NCI-H460 (cell line): ENCODE data around the gene SEMA3F. TPM values are rescaled to one million over a fixed set of nuclear protein-coding genes. Genes with fewer than 3 reads are reported as not detected.

ENCODE experiments used
- DNase-seq: peaks from one replicate; pipeline ENCODE4 v3.0.0-alpha.2; 2016; ENCODE audit warnings: low read depth; ENCODE audit errors: extremely low read depth
- total RNA-seq: library from RNA; depleted of rRNA; stranded (reverse); fragments of >200 nt; shearing (Covaris generic); gene quantifications from 2 replicates; pipeline ENCODE4 v1.2.3, GENCODE V29; 2014

Gene SEMA3F
- total RNA-seq, 1 experiment from 2014 or later: 5.4 TPM

- no peak for DNase-seq
Measured at GRCh38 chr3:50168791-50169190, 13.7 kb downstream of the SEMA3F start.

DNA sequence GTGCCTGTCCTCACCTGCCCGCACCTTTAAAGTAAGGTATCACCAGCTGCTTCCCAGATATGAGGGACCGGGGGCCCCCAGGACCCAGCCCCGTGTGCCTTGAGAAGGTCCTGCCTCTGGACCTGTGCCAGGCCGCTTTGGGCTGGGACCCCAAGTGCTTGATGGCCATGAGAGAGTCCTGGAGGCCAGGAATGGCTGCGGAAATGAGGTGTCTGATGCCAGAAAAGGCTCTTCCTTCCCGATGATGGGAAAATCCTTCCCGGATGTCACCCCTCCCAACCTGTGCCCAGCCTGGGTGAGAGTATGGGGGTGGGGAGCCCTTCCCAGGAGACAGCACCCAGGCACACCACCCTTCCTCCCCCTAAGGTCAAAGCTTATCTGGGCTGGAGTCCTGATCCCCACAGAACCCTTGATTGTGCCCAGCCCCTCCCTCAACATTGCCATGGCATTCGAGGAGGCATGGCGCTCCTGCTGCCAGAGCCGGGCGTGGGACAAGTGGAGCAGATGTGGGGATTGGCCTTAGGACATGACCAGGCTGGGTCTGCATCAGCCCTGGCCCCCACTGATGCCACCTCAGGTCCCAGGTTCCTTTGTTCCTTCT, 14.2 kb downstream of the SEMA3F start:
- no peak for DNase-seq

DNA sequence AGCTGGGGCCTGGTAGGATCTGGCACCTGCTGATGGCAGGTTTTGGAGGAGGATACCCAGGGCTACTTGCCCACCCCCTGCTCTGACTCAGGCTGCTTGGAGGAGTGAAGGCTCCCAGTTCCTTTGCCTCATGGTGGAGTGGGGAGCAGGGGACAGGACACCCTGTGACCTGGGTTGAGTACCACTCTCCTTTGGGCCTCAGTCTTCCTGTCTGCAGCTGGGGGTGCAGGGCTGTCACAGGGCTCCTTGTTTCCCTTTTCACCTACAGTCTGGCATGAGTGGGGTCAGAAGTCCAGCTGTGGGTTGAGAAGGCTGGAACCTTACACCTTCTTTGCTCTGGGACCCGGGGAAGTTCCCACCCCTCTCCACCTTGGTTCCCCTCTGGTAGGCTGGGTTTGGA, 14.7 kb downstream of the SEMA3F start:
- DNase-seq: no peak

- DNase-seq: peak; percentile 67
Measured at GRCh38 chr3:50170689-50171088, 15.6 kb downstream of the SEMA3F start.

- DNase-seq: no peak
Measured at GRCh38 chr3:50171540-50172301, 16.6 kb downstream of the SEMA3F start.

DNA sequence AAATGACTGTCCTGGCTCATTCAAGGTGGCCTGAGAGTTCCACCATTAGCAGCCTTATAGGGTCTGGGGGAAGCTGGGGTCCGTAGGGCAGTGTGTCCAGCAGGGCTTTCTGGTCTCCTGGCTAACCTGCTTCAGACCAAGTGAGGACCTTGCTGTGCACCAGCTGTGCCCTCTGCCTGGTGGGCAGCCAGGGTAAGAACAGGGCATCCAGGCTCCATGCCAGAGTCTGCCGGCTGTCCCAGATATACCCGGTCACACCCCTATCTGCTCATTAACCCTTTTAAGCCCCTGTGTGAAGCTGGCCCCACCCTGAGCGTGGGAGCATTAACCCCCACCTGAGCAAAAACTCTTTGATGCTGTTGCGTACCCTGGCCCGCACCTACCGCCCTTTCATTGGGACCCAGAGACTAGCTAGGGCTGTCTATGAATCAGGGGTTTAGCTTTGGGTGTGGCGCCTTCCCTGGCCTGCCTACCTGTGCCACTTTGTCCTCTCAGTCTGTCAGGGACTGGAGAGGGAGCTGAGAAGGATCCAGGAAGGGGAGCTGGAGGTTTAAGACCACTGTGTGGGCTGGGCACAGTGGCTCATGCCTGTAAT, 17.6 kb downstream of the SEMA3F start:
- DNase-seq: no peak

DNA sequence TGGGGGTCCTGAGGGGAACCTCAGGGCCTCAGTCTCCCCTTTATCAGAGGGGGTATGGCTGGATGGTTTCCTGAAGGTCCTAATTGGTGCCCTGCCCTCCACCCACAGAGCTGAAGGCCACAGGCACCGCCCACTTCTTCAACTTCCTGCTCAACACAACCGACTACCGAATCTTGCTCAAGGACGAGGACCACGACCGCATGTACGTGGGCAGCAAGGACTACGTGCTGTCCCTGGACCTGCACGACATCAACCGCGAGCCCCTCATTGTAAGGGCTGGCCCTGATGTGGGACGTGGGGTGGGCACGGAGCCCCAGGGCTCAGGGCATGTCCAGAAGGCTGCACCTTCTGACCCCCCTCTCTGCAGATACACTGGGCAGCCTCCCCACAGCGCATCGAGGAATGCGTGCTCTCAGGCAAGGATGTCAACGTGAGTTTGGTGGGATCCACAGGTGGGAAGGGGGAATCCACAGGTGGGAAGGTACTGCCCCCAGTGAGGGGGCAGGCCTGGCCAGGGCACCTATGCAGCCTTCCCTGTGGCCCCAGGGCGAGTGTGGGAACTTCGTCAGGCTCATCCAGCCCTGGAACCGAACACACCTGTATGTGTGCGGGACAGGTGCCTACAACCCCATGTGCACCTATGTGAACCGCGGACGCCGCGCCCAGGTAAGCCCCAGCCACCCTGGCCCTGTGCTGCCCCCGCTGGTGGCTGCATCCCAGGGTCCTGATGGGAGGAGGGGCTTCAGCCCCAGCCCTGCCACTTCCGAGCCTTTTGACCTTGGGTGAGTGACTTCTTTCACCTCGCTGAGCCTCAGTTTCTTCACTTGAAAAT, 18.8 kb downstream of the SEMA3F start:
- DNase-seq: no peak

DNA sequence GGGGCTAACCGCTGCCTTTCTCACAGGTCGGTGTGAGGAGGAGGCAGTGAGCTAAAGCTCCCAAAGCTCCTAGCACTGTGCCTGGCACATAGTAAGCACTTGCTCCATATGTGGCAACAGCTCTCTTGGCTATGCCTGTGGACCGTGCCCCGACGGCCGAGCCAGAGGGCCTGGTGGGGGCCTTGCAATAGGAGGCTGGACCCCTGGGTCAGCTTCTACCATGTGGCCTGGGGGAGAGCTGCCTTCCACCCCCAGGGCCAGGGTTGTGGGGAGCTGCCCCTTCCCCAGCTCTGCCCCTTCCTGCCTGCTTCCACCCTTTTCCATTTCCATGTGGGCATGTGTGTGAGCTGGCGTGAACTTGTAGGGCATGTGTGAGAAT, 19.4 kb downstream of the SEMA3F start:
- no peak for DNase-seq

GRCh38 chr3:50174947-50175524, 19.9 kb downstream of the SEMA3F start:
- DNase-seq: no peak

GRCh38 chr3:50177346-50177745, 22.2 kb downstream of the SEMA3F start:
- no peak for DNase-seq

- DNase-seq: no peak
Measured at GRCh38 chr3:50179710-50180109, 24.6 kb downstream of the SEMA3F start.

DNA sequence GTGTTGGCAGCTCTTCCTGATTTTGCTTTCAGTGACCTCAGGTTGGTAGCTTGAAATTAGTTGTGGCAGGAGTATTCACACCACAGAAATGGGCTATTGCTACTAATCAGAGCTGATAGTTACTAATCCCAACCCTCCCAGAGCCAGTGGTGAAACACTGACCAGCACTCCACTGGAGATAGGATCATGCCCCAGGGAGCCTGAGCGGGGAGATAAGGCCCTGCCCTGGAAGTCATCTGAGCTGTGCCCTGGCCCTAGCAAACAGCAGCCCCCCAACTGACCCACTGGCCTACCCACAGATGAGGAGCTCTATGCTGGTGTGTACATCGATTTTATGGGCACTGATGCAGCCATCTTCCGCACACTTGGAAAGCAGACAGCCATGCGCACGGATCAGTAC, 26.9 kb downstream of the SEMA3F start:
- DNase-seq: no peak

DNA sequence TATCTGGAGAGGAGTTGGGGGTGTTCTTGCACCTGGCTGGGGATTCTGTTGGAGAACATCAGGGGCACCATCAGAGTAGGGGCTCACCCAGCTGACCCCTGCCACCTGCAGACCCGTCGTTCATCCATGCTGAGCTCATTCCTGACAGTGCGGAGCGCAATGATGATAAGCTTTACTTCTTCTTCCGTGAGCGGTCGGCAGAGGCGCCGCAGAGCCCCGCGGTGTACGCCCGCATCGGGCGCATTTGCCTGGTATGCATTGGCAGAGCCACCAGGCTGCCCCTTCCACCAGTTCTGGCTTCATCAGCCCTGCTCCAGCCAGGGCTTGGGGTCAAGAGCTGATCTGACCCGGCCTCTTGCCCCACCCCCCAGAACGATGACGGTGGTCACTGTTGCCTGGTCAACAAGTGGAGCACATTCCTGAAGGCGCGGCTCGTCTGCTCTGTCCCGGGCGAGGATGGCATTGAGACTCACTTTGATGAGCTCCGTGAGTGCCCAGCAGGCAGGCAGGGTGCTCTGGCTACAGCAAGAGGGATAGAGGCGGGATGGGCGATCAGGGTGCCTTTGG, 27.5 kb downstream of the SEMA3F start:
- DNase-seq: no peak

DNA sequence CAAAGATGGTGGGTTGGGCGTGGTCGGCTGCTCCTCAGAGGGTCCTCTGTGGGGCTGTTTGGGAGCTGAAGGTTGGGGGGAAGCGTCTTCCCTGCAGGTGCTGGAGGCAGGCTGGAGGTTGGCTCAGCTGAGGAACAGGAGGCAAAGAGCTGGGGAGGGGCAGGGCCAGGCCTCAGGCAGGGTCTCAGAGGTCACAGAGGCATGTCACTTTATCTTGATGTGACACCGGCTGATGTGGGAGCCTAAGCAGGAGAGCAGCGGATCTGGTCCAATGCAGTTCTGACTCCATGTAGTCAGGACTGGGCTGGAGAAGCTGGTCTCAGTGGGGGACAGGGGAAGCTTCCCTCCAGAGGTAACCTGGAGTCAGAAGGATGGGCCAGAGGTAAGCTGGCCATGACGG, 28.6 kb downstream of the SEMA3F start:
- DNase-seq: no peak

DNA sequence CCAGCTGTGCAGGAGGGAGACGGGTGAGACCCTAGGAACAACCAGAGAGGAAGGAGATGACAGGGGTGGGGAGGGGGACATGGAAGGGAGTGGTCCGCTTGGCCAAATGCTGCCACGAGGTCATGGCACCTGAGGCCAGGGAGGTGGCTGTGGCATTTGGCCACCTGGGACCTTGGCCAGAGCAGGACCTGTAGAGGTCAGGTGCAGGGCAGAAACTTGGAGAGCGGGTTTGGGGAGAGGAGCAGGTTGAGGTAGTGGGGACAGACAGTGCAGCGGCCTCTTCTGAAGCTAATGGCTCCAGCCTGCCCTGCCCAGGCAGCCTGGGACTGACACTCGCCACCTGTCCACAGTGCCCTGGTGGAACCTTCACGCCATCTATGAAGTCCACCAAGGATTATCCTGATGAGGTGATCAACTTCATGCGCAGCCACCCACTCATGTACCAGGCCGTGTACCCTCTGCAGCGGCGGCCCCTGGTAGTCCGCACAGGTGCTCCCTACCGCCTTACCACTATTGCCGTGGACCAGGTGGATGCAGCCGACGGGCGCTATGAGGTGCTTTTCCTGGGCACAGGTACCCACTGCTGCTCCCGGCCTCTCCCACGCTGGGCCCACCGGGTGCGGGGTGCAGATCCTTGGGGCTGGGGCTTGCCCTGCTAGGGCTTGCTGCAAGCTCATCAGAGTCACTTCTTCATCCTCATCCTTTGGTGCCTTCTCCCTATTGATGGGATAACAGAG, 29.3 kb downstream of the SEMA3F start:
- DNase-seq: no peak

- DNase-seq: no peak
Measured at GRCh38 chr3:50185230-50185629, 30.1 kb downstream of the SEMA3F start.

- DNase-seq: no peak
Measured at GRCh38 chr3:50186096-50186495, 31.0 kb downstream of the SEMA3F start.

GRCh38 chr3:50187750-50188149, 32.6 kb downstream of the SEMA3F start:
- DNase-seq: no peak

DNA sequence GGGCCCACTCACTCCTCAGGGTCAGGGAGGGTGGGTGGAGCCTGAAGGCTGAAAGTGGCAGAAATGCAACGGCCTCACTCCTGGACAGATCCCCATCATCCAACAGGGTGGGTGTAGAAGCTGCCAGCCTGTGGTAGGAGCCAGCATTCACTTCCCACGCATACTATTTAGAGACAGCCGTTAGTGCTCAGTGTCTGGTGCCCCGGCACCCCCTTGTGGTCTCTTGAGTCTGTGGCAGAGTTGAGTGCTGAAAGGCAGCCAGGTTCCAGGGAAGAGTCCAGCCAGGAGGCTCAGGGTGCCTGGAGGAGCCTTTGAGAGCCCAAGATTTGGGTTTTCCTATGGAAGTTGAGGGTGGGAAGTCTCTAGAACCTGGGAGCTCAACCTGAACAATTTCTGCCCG, 34.1 kb downstream of the SEMA3F start:
- DNase-seq: peak; percentile 62

GRCh38 chr3:50189989-50190388, 34.9 kb downstream of the SEMA3F start:
- DNase-seq: no peak
